ENCODE results near the gene TOMT. TPM values are rescaled to one million over a fixed set of nuclear protein-coding genes. Genes with fewer than 3 reads are reported as not detected.

TOMT gene
- not detected for total RNA-seq
- long read RNA-seq, result 0 reads

- DNase-seq, result no peak
- Histone ChIP-seq H3K27ac (no peak within 1 kb of the TSS), H3K4me1 (peaks cover 24% of the 10 kb centered on the region), H3K9me3 (no peaks in the 10 kb centered on the region), H3K36me3 (no peaks in the 10 kb centered on the region), H3K27me3 (no peaks in the 10 kb centered on the region), H3K4me3 (no peak within 1 kb of the TSS)
- no peak for TF ChIP-seq CTCF (IDR thresholded peaks at IDR 0.05)
- ATAC-seq, result no peak
- intact Hi-C loops (cut with DNase I), result no loop called here
These were observed at the start of gene TOMT for GRCh38 chr11:72105888-72106287. Gene TOMT (plus strand): TSS chr11:72105924. CDS start chr11:72105952, 28 bp downstream.

- no peak for TF ChIP-seq CTCF (IDR thresholded peaks at IDR 0.05)
- Histone ChIP-seq H3K9me3 (no peaks in the 10 kb centered on the region), H3K27ac (no peak overlapping the region), H3K27me3 (no peaks in the 10 kb centered on the region), H3K36me3 (no peaks in the 10 kb centered on the region), H3K4me3 (no peak overlapping the region), H3K4me1 (no peaks in the 10 kb centered on the region)
- DNase-seq (no peak), ATAC-seq (no peak)
- intact Hi-C loops (cut with DNase I), result no loop called here
These were observed 47.2 kb upstream of the TOMT start for GRCh38 chr11:72058416-72059034.

DNA sequence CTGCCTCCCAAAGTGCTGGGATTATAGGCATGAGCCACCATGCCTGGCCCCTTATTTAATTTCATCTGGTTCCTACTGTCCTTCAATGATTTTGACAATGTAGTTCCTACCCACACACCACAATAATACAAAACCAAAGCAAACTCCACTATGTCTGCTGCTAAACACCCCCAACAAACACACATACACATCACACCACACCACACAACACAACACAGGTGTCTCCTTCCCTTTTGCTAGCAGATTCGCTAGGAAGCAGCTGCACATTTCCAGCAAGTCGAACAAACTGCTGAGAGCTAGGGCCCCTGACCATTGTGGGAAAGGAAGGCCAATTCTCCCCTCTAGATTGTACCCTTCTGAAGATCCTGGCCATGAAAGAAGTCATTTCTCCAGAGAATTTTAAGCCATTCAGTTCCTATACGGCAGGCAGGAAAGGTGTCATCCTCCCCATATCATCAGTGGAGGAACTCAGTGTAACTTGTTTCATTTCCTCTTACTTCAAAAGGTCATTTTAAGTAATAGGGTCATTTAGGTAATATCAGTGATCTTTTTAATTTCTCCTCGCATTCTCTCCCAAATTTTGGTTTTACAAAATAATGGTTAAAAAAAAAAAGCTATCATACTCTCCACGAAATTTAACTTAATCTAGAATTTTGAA lies 43.9 kb upstream of the TOMT start:
- intact Hi-C loops (cut with DNase I), result no loop called here
- no peak overlapping the region for H3K4me3 ChIP-seq
- H3K27me3 ChIP-seq, result no peaks in the 10 kb centered on the region
- no peaks in the 10 kb centered on the region for H3K9me3 ChIP-seq
- H3K27ac ChIP-seq, result no peak overlapping the region
- peaks cover 7% of the 10 kb centered on the region for H3K4me1 ChIP-seq
- ATAC-seq, result no peak
- TF ChIP-seq CTCF (IDR thresholded peaks at IDR 0.05), result no peak
- DNase-seq, result no peak
- H3K36me3 ChIP-seq, result no peaks in the 10 kb centered on the region

GRCh38 chr11:72066855-72067254 lies 38.9 kb upstream of the TOMT start:
- no peaks in the 10 kb centered on the region for H3K36me3 ChIP-seq
- H3K4me1 ChIP-seq, result peaks cover 47% of the 10 kb centered on the region
- no peak for DNase-seq
- intact Hi-C loops (cut with DNase I), result no loop called here
- no peaks in the 10 kb centered on the region for H3K27me3 ChIP-seq
- no peaks in the 10 kb centered on the region for H3K9me3 ChIP-seq
- H3K4me3 ChIP-seq, result no peak overlapping the region
- TF ChIP-seq CTCF (IDR thresholded peaks at IDR 0.05), result no peak
- H3K27ac ChIP-seq, result no peak overlapping the region
- no peak for ATAC-seq

DNA sequence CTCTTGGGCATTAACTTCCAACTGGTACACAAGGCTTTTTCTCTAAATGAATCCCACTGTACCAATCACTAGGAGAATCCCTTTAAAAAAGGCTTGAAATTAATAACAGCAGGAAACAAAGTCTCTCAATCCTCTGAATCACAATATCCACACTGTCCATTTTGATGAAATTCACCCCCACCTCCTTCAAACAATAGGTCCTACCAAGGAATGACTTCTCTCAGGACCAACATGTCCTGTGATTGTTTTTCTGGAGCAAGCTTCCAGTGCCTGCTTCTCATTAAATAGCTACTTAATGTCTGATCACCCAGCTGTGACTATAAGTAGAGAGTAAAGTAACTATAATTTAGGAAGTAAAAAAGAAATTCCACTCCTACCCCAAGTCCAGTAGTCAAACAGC lies 38.5 kb upstream of the TOMT start:
- H3K36me3 ChIP-seq, result no peaks in the 10 kb centered on the region
- H3K9me3 ChIP-seq, result no peaks in the 10 kb centered on the region
- no peak overlapping the region for H3K4me3 ChIP-seq
- ATAC-seq (no peak), DNase-seq (no peak)
- no peak for TF ChIP-seq CTCF (IDR thresholded peaks at IDR 0.05)
- no peaks in the 10 kb centered on the region for H3K27me3 ChIP-seq
- intact Hi-C loops (cut with DNase I), result no loop called here
- peaks cover 51% of the 10 kb centered on the region for H3K4me1 ChIP-seq
- no peak overlapping the region for H3K27ac ChIP-seq
